ENCODE results near the gene SPAG8. TPM values are rescaled to one million over a fixed set of nuclear protein-coding genes. Genes with fewer than 3 reads are reported as not detected.

Gene SPAG8
- total RNA-seq, 1 donor from 2014 or later: not detected

GRCh38 chr9:35829764-35830096 is 17.7 kb upstream of the SPAG8 start:
- no peak for DNase-seq (ENCODE audit: low spot score in 2 of 2)
- peak overlapping the region; percentile 88 to 98 for H3K27ac ChIP-seq
- H3K4me1 ChIP-seq: peaks cover 10 to 33% of the 10 kb centered on the region in 2 donors
- no peaks in the 10 kb centered on the region for H3K27me3 ChIP-seq
- intact Hi-C loops (cut with DNase I): loop anchor here (1.0 to 5.0 kb wide), 5 partner anchors 14 to 172 kb away; partner anchors contain the start of genes CCDC107, HINT2 and RMRP
- H3K4me3 ChIP-seq: peak overlapping the region; percentile 75 to 96
- H3K36me3 ChIP-seq: no peaks in the 10 kb centered on the region
- TF ChIP-seq, protein P1, sequence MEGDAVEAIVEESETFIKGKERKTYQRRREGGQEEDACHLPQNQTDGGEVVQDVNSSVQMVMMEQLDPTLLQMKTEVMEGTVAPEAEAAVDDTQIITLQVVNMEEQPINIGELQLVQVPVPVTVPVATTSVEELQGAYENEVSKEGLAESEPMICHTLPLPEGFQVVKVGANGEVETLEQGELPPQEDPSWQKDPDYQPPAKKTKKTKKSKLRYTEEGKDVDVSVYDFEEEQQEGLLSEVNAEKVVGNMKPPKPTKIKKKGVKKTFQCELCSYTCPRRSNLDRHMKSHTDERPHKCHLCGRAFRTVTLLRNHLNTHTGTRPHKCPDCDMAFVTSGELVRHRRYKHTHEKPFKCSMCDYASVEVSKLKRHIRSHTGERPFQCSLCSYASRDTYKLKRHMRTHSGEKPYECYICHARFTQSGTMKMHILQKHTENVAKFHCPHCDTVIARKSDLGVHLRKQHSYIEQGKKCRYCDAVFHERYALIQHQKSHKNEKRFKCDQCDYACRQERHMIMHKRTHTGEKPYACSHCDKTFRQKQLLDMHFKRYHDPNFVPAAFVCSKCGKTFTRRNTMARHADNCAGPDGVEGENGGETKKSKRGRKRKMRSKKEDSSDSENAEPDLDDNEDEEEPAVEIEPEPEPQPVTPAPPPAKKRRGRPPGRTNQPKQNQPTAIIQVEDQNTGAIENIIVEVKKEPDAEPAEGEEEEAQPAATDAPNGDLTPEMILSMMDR (IDR thresholded peaks at IDR 0.05): no peak
- no peaks in the 10 kb centered on the region for H3K9me3 ChIP-seq

DNA sequence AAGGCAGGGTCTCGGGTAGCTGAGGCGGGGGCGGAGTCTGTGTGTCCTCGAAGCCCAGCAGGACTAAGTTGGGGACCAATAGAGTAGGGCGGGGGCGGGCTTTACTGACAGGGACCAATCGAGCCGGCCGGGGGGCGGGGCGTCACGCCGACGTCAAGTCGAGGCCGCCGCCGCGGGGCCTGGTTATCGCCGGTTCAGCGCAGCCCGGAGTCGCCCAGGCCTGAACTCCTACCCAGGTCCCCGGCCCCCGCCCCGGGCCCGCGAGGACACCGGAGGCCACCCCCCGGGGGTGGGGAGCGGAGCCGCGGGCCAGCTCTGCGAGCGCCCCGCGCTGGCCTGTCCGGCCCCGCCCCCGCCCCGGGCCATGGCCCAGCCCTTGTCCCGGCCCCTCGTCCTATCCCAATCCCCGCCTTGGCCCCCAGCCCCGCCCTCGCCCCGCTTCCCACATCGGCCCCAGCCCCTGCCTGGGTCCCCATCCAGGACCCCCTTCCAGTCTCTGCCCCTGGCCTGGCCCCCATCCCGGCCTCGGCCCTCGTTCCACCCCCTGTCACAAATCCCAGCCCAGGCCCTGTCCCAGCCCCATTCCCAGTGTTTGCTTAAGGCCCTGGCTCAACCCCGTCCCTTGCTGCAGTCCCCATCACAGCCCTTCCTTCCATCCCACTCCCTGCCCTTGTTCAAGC is 17.2 kb upstream of the SPAG8 start, which contains the start of gene TMEM8B:
Gene TMEM8B, plus strand, starts transcription at position 145 of the 680 bp plus-strand sequence. Its CDS starts 220 bp downstream, at position 365.
- Histone ChIP-seq H3K36me3 (no peaks in the 10 kb centered on the region), H3K9me3 (no peaks in the 10 kb centered on the region), H3K27me3 (no peaks in the 10 kb centered on the region), H3K27ac (peak within 1 kb of the TSS; percentile 88 to 98), H3K4me3 (peak within 1 kb of the TSS; percentile 75 to 96), H3K4me1 (peaks cover 10 to 31% of the 10 kb centered on the region in 2 donors)
- intact Hi-C loops (cut with DNase I): loop anchor here (1.0 to 5.0 kb wide), 5 partner anchors 14 to 172 kb away; partner anchors contain the start of genes CCDC107, HINT2 and RMRP
- TF ChIP-seq, protein P1 (IDR thresholded peaks at IDR 0.05): no peak
- peak; percentile 90 to 98 for DNase-seq (ENCODE audit: low spot score in 2 of 2)

DNA sequence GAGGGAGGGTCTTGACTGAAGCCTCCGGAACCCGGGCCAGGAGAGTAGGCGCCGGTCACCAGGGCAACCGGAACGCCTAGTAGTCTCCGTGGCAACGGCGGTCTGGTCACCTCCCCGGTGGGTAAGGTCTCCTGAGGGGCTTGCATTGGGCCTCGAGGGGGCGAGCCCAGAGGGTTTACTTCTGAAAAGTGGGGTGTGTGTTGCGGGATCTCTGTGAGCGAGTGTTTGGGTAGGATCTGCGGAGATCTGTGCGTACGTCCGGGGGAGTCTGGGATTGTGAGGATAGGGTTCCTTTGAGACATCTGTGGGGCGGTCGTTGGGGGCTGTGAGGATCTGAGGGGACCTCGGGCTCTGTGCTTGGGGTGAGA is 16.6 kb upstream of the SPAG8 start, which contains the start of gene FAM221B:
Gene FAM221B, minus strand, starts transcription at position 17 of the 368 bp plus-strand sequence. CDS start 2,571 bp downstream, outside the sequence.
- Histone ChIP-seq H3K4me3 (peak within 1 kb of the TSS; percentile 75 to 96), H3K9me3 (no peaks in the 10 kb centered on the region), H3K27ac (peak within 1 kb of the TSS; percentile 88 to 98), H3K36me3 (no peaks in the 10 kb centered on the region), H3K4me1 (peaks cover 10 to 25% of the 10 kb centered on the region in 2 donors), H3K27me3 (no peaks in the 10 kb centered on the region)
- TF ChIP-seq, protein P1 (IDR thresholded peaks at IDR 0.05): no peak
- intact Hi-C loops (cut with DNase I): loop anchor here (1.0 to 5.0 kb wide), 5 partner anchors 13 to 171 kb away; partner anchors contain the start of genes CCDC107, HINT2 and RMRP
- DNase-seq (ENCODE audit: low spot score in 2 of 2): peak in 1 of 2 donors; percentile 69

DNA sequence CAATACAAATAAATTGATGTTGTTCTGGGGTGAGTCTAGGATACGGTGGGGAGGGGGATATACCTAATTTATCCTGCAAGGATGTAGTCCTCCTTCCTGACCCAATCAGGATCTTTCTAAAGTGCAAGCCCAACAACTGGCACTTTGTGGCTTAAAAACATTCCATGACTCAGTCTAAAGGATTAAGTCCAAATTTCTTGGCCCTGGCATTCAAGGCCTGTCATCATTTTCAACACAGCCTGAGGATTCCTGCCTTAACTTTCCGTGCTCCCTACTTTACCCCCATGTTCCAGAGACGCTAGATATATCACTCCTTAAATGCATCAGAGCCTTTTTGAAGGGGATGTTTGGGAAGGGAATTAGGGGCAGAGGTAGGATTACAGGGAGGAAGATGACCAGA is 15.4 kb upstream of the SPAG8 start:
- peak in 1 of 2 donors; percentile 65 for DNase-seq (ENCODE audit: low spot score in 2 of 2)
- Histone ChIP-seq H3K9me3 (no peaks in the 10 kb centered on the region), H3K27ac (peak overlapping the region; percentile 41 to 98), H3K36me3 (no peaks in the 10 kb centered on the region), H3K27me3 (no peaks in the 10 kb centered on the region), H3K4me3 (no peak overlapping the region), H3K4me1 (peaks cover 10 to 23% of the 10 kb centered on the region in 2 donors)
- TF ChIP-seq, protein P1 (IDR thresholded peaks at IDR 0.05): no peak
- intact Hi-C loops (cut with DNase I): loop anchor here (1.0 to 5.0 kb wide), 4 partner anchors 36 to 170 kb away; partner anchors contain the start of genes CCDC107, NPR2 and RMRP

DNA sequence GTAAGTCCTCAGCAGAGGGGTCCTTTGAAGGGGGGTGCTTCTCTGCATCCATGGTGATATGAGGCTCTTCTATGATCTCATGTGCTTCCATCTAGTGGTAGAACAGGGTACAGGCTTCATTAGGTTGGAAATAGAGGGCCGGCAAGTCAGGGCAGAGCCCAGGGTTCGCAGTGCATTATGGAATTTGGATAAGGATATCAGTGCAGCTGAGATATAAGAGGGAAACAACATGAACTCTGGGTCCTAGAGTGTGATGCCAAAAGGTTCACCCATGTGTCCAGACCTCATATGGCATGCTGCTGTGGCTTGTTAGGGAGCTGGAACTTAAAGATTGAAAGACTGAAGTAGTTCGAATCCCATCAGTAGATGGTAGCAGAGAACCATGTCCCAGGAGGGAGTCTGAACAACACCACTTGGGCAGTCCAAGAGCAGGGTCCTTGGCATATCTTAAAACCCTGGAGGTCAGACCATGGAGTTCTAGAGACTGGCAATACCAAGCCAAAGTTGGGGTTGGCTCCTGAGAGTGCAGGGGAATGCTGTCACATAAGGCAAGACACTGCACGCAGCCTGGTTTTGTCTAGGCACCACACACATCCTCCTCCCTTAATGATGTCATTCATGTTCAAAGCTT is 14.1 kb upstream of the SPAG8 start:
- Histone ChIP-seq H3K4me3 (no peak overlapping the region), H3K4me1 (peaks cover 10 to 22% of the 10 kb centered on the region in 2 donors), H3K27me3 (no peaks in the 10 kb centered on the region), H3K9me3 (no peaks in the 10 kb centered on the region), H3K27ac (no peak overlapping the region), H3K36me3 (no peaks in the 10 kb centered on the region)
- intact Hi-C loops (cut with DNase I): loop anchor here (5.0 kb wide), 3 partner anchors 56 to 169 kb away; partner anchors contain the start of genes CCDC107 and RMRP
- peak in 1 of 2 donors; percentile 62 for DNase-seq (ENCODE audit: low spot score in 2 of 2)
- TF ChIP-seq, protein P1 (IDR thresholded peaks at IDR 0.05): peak; percentile 60 to 77 (median 65)

All from ascending aorta (tissue), 2 donors.